Activated CD4-positive, alpha-beta T cell treated with anti-CD3 and anti-CD28 coated beads for 24 hours (primary cell): ENCODE measurements around the gene POLR2B.
"Not testable (repeated sequence)": the region's sequence is repeated elsewhere in the genome, so short reads cannot be mapped to it uniquely, and the experiment has no call there.

Experiments used
- DNase-seq, 2 donors: peaks; one replicate each; pipeline ENCODE4 v3.0.0-alpha.2; 2020; ENCODE audit warnings: low read depth in 2 of 2

Gene POLR2B

DNA sequence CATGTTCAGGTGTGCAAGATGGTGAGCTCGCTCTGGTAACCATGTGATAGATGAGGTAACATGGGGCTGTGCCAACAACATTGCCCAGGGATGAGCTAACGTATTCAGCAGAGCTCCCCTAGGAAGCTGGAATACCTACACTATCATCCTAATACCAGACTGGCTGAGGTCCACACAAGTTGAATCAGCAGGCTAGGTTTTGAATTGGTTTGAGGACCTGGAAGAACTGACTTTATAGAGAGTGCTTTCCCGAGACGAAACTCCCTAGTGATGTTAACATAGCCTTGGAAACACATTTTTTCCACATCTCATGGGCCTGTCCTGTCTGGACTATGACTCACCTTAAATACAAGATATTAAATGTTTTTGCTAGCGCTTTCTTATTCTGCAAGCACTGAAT, 74.8 kb downstream of the POLR2B start:
- no peak for DNase-seq

GRCh38 chr4:57055886-57056285, 77.2 kb downstream of the POLR2B start:
- DNase-seq = no peak

DNA sequence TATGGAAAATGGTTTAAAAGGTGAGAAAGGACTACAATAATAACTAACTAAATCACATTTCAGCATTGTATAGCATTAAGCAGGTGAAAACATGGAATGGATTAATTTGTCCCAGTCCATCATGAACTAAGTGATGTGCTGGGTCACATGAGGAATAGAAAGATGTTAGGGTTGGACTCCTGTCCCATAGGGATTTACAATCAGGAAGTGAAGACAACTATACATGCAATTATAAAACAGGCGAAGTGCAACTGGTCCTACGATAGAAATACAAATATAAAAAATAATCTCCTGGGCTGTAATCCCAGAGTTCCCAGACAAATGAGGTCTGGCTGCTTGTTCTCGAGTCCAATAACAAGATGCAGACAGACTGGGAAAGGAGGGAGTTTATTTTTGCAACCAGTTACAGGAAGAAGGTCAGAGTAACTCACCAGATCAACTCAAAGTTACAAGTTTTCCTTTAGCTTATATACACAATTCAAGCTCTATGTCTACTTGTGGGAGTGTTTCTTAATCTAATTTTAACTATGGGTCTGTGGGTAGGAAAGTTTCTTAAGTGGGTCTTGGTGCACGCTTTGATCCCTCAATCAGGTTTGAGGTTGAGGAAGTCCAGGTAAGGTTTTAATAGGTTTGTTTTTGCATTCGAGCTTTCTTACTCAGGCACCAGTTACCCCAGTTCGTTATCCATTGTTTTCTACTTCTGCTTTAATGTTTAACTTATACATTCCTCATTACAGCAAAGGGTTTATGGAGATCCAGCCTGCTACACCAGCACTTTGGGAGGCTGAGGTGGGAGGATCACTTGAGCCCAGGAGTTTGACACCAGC, 81.4 kb downstream of the POLR2B start:
- DNase-seq = no peak

DNA sequence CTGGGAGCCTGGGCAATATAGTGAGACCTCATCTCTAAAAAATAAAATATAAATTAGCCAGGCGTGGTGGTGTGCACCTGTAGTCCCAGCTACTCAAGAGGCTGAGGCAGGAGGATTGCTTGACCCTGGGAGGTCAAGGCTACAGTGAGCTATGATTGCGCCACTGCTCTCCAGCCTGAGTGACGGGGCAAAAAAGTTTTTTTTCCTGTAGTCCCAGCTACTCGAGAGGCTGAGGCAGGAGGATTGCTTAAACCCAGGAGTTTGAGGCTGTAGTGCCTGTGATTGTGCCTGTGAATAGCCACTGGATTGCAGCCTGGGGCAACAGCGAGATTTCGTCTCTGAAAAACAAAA, 82.0 kb downstream of the POLR2B start:
- DNase-seq = not testable (repeated sequence)

- DNase-seq = no peak
These were observed 82.7 kb downstream of the POLR2B start for GRCh38 chr4:57061395-57061794.

DNA sequence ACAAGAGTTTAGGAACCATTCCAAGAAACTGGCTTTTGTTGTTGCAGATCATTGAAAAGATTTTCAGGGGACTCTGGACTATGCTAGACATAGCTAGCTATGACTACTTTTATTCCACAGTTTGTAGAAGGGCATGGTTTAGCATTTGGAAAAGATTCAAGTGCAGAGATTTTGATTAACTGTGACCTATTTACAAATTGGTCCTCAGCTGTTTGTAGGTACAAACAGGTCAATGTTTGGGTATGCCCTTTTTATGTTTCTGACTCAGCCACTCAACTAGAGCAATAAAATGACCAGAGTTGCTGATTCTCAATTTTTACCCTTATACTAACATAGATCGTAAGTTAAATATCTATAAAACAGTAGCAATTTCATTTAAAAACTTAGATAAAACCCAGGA, 84.8 kb downstream of the POLR2B start:
- DNase-seq = no peak

GRCh38 chr4:57064120-57064519, 85.4 kb downstream of the POLR2B start:
- no peak for DNase-seq

DNA sequence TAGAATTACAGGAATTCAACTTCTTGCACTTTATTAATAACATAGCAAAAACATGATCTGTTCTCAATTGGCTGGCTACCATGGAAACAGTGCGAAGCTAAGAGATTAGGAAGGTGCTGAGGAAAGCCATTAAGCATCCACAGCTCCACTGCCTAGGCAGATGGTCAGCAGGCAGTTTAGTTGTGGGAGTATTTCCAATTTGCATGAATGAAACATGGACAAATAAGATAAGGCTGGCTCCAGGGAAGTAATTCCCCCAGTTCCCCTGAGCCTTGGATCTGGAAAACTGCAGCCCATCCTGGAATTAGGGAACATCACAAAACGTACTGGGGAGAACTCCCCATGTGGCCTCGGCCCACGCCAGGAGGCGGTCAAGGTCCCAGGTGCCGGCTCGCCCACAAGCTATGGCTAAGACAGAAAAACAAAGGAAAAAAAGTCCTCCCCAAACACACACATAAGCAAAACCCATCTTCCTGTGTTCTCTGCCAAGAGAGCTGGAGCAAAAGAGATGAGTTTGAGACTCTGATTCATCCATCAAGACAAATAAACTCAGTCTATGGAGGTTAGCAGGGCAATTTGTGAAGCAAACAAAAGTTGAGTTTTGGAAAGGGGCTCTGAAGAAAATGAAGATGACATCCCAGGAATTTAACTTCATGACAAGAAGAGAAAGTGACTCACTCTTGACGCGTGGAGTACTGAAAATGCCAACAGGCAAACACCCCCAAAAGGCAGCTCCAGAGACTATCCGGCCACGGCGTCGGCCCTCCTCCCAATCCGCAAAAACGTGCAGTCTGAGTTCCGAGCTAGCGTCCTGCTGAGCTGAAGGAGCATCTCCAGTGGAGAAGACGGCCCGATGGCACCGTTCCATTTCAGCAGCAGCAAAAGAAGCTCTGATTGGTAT, 86.4 kb downstream of the POLR2B start:
- no peak for DNase-seq

GRCh38 chr4:57065730-57066482, 87.2 kb downstream of the POLR2B start:
- no peak for DNase-seq

DNA sequence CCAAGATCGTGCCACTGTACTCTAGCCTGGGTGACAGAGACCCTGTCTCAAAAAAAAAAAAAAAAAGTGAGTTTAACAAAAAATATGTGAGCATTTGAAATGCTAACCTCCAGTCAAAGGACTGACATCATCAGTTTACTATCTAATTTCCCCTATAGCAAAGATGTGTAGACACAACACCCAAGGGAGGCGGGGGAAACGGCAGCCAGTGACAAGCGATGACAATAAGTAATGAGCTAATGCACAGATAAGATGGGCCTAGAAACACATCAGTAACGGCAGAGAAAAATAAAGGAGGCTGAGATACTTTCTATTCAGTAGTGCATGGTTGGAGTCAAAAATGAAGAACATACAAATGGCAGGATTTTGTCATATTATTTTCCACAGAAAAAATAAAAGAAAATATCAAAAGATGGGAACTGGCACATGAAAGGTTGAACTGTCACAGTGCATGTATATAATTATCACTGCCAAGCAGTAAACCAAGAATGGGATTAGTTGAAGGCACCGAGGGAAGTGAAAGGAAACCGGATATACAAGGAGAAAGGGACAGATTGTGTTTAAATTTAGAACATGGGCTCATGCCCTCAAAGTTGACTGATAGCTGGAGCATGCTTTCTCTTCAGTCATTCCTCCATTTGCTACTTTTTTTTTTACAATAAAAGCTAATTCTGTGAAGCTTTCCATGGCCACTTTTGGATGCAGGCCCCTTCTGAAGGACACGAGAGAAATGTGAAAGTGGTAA, 89.7 kb downstream of the POLR2B start:
- DNase-seq = no peak

DNA sequence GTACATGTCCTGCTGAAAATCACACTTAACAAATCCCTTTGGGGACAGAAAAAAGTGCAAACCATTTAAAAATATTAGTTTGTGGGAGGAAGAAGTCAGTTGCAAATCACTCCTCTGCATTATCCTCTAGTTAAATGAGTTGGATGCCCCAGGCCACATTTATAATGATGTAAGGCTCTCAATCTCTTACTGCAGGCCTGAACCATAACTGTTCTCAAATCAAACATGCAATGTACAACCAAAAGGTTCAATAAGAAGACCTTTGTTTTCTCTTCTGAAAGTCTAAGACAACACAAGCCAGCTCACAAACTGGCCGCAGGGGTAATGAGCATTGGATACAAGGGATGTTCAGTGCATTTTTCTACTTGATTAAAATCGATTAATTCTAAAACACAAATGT, 91.8 kb downstream of the POLR2B start:
- DNase-seq = no peak

DNA sequence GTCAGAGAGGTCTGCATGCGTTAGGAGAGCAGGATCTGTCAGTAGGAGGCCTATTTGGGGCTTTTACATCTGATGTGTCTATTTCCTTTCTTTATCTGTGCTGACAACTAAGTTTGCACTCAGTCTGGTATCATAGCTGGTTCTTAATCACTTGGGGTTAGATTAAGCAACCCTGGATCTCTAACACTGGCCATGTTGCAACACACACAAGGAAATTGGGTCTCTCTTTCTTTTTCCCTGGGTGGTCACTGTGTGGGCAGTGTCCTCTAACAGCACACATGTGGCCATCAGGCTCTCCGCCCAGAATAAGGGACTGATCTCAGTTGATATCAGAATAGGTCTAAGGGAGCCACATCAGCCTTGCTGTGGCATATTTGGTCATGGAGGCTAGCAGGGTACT, 92.6 kb downstream of the POLR2B start:
- no peak for DNase-seq

- no peak for DNase-seq
These were observed 94.9 kb downstream of the POLR2B start for GRCh38 chr4:57073559-57073958.

GRCh38 chr4:57074744-57075143, 96.0 kb downstream of the POLR2B start:
- DNase-seq = no peak

DNA sequence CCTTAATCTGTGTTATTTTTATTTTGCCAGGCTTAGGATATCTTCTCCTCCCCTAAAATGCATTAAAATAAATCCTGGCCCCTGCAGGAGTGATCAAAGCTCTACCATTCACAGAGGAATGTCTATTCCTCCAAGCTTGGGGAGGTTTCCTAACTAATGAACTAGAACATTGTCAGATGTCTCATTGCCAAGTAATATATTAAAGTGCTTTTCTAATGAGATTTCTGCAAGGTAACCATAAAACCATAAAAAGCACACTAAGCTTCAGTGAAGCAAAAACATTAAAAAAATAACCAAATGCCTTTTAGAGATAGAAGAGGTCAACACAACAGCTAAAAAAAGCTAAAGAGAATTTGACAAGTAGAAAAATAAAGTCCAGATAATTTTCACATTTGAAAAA, 96.7 kb downstream of the POLR2B start:
- DNase-seq = no peak

DNA sequence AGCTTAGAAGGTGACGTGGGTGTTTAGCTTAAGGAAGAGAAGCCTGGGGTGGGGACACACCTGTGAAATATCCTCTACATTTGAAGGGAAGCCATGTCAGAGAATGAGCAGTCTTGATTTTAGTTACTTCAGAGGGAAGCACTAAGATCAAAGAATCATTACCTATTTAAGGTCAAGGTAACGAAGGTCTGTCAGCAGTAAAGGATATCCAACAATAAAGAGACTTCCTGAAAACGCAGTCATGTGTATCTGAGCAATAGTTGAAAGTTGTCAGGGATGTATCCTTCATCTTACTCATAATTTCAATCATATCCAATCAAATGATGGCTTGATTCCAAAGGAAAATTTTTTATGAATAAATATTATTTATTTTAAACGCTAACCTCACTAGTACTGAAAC, 98.0 kb downstream of the POLR2B start:
- no peak for DNase-seq

- no peak for DNase-seq
These were observed 99.1 kb downstream of the POLR2B start for GRCh38 chr4:57077550-57078343.

GRCh38 chr4:57078685-57079521, 100.2 kb downstream of the POLR2B start:
- DNase-seq = no peak
